ENCODE results near the gene RGL1.
"Not testable (repeated sequence)": the region's sequence is repeated elsewhere in the genome, so short reads cannot be mapped to it uniquely, and the experiment has no call there.

DNA sequence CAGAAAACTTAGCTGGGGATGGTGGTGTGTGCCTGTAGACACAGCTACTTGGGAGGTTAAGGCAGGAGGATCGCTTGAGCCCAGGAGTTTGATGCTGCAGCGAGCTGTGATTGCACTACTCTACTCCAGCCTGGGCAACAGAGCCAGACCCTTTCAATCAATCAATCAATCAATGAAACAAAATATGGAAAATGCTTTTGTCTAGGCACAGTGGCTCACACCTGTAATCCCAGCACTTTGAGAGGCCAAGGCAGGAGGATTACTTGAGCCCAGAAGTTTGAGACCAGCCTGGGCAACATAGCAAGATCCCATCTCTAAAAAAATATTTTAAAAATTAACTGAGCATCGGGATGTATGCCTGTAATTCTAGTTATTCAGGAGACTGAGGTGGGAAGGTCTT lies 19.0 kb upstream of the RGL1 start:
- TF ChIP-seq, protein P1, sequence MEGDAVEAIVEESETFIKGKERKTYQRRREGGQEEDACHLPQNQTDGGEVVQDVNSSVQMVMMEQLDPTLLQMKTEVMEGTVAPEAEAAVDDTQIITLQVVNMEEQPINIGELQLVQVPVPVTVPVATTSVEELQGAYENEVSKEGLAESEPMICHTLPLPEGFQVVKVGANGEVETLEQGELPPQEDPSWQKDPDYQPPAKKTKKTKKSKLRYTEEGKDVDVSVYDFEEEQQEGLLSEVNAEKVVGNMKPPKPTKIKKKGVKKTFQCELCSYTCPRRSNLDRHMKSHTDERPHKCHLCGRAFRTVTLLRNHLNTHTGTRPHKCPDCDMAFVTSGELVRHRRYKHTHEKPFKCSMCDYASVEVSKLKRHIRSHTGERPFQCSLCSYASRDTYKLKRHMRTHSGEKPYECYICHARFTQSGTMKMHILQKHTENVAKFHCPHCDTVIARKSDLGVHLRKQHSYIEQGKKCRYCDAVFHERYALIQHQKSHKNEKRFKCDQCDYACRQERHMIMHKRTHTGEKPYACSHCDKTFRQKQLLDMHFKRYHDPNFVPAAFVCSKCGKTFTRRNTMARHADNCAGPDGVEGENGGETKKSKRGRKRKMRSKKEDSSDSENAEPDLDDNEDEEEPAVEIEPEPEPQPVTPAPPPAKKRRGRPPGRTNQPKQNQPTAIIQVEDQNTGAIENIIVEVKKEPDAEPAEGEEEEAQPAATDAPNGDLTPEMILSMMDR (IDR thresholded peaks at IDR 0.05), result not testable (repeated sequence)
- not testable (repeated sequence) for TF ChIP-seq EP300, POLR2A (IDR thresholded peaks at IDR 0.05)

Data from sigmoid colon (tissue), 4 donors.